GM20431 (cell line): ENCODE results near the gene DSG4.
"Not testable (repeated sequence)": the region's sequence is repeated elsewhere in the genome, so short reads cannot be mapped to it uniquely, and the experiment has no call there.

Experiments
- in situ Hi-C: fragments of 300-500 bp; cut with MseI, MboI; formaldehyde crosslinking; loops from one replicate; pipeline ENCODE4 v1.15.0; 2020; ENCODE audit warnings: low sequenced_read_pairs; ENCODE audit not compliant: unreplicated experiment

The DSG4 gene

GRCh38 chr18:31376477-31376876 lies at the start of gene DSG4:
TSS of gene DSG4 (plus strand) at chr18:31376777. CDS start at chr18:31376912, 135 bp downstream.
- in situ Hi-C loops: no loop called here

- in situ Hi-C loops: no loop called here
Observed at GRCh38 chr18:31329787-31330438, 46.7 kb upstream of the DSG4 start.

- in situ Hi-C loops: no loop called here
Observed at GRCh38 chr18:31343454-31343853, 33.1 kb upstream of the DSG4 start.

- in situ Hi-C loops: not testable (repeated sequence)
Observed at GRCh38 chr18:31353336-31353735, 23.2 kb upstream of the DSG4 start.

- in situ Hi-C loops: no loop called here
Observed at GRCh38 chr18:31354990-31355389, 21.6 kb upstream of the DSG4 start.

- in situ Hi-C loops: no loop called here
Observed at GRCh38 chr18:31356025-31356424, 20.6 kb upstream of the DSG4 start.

- in situ Hi-C loops: no loop called here
Observed at GRCh38 chr18:31364190-31364589, 12.4 kb upstream of the DSG4 start.

GRCh38 chr18:31369478-31369877 lies 7.1 kb upstream of the DSG4 start:
- in situ Hi-C loops: no loop called here

- in situ Hi-C loops: no loop called here
Observed at GRCh38 chr18:31371989-31372388, 4.6 kb upstream of the DSG4 start.

- in situ Hi-C loops: no loop called here
Observed at GRCh38 chr18:31373641-31374040, 2.9 kb upstream of the DSG4 start.

GRCh38 chr18:31380912-31381311 lies 4.3 kb downstream of the DSG4 start:
- in situ Hi-C loops: no loop called here

- in situ Hi-C loops: no loop called here
Observed at GRCh38 chr18:31382107-31382506, 5.5 kb downstream of the DSG4 start.

- in situ Hi-C loops: no loop called here
Observed at GRCh38 chr18:31386741-31387140, 10.2 kb downstream of the DSG4 start.

- in situ Hi-C loops: no loop called here
Observed at GRCh38 chr18:31393286-31393685, 16.7 kb downstream of the DSG4 start.

GRCh38 chr18:31396796-31397612 lies 20.4 kb downstream of the DSG4 start:
- in situ Hi-C loops: no loop called here

GRCh38 chr18:31398191-31398590 lies 21.6 kb downstream of the DSG4 start:
- in situ Hi-C loops: no loop called here

- in situ Hi-C loops: no loop called here
Observed at GRCh38 chr18:31399306-31400032, 22.9 kb downstream of the DSG4 start.

- in situ Hi-C loops: no loop called here
Observed at GRCh38 chr18:31401156-31402025, 24.8 kb downstream of the DSG4 start.

- in situ Hi-C loops: no loop called here
Observed at GRCh38 chr18:31402026-31402373, 25.4 kb downstream of the DSG4 start.

GRCh38 chr18:31403409-31403808 lies 26.8 kb downstream of the DSG4 start:
- in situ Hi-C loops: no loop called here
